HTERT RPE-1 (cell line): Measurements from ENCODE around the gene TMX4.
"Not testable (repeated sequence)": the region's sequence is repeated elsewhere in the genome, so short reads cannot be mapped to it uniquely, and the experiment has no call there.

Experiments used
- in situ Hi-C: fragments of 300-500 bp; cut with MboI; formaldehyde crosslinking; loops from 4 replicates; pipeline ENCODE4 v1.14.3; 2020; ENCODE audit warnings: low sequenced_read_pairs

The TMX4 gene

GRCh38 chr20:8019246-8019997 is at the start of gene TMX4:
Gene TMX4 (minus strand): TSS chr20:8019761. CDS start chr20:8019613, 148 bp downstream.
- in situ Hi-C loops: no loop called here

- in situ Hi-C loops: no loop called here
These were observed 47.5 kb upstream of the TMX4 start for GRCh38 chr20:8067082-8067481.

DNA sequence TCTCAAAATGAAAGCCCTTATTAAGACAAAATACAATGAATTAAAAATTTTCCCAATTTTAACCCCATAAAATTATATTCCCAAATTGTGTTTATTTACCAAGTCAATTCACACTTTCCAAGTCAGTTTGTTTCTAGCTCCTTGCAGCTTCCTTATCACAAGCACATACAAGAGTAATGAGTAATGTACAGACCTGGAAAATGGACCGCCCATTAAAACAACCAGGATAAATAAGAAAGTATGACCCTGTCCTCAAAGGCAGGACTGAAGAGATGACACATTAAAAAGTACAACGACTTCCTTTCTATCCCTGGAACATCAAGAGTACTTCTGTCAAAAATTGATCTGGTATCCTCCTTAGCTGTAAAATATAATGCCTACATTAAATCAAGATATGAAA is 47.1 kb upstream of the TMX4 start:
- in situ Hi-C loops: no loop called here

- in situ Hi-C loops: no loop called here
These were observed 46.1 kb upstream of the TMX4 start for GRCh38 chr20:8065691-8066090.

DNA sequence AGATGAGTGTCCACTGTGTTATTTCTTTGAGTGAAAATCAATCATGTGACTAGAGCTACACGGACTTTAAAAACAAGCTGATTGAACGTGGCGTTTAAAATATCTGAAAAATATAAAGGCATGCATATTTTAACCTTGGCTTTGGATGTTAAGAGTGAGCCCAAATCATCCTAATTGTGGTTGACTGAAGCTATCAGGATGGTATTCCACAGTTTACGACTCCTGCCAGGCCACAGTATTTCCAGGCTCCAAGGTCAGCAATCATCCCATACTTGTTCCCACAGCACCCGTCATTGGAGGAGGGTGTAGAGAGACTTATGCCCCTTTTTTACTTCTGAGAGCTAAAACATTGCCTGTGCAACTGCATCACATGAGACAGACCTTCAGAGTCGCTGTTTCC is 43.2 kb upstream of the TMX4 start:
- in situ Hi-C loops: no loop called here

DNA sequence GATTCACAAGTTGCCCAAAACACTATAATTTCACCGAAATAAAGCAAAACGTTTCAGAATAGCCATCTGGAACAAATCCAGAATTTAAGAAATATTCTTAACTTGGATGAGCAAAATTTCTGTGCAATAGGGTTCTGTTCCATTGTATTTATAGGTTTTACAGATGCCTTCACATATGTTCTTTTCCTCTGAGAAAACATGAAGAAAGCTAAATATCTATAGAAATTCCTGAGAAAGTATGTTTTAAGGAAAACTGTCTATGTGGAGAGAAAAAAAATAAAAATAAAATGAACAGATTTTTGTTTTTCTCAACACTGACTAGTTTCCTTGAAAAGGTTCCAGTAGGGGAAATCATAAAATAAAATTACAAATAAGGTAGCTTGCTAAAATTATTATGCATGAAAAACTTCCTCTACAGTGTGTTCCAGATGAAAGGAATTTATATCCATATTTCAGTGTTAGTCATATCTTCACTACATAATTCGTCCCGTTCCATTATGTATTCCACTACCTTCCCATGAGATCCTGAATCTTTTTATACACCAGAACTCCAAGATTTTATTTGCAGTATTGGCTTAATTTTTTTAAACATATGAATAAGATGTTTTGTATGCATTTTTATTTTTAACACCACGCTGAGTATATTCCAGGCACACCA is 42.4 kb upstream of the TMX4 start:
- in situ Hi-C loops: no loop called here

DNA sequence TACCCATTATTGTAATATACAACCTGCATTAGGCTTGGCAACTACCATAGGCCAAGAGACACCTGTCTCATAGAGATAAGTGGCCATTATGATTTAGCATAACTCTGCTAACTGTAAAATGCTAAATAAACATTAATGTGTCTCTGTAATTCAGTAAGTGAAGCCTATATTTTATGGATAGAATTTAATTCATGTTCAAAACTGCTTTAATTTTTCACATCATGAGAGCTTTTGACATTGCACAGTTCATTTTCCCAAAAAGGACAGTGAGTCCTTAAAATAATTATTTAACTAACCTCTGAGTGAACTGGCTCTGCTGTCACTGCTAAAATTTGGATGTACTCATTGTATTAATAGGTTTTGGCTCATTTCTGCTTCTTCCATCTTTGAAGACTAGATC is 41.4 kb upstream of the TMX4 start:
- in situ Hi-C loops: no loop called here

DNA sequence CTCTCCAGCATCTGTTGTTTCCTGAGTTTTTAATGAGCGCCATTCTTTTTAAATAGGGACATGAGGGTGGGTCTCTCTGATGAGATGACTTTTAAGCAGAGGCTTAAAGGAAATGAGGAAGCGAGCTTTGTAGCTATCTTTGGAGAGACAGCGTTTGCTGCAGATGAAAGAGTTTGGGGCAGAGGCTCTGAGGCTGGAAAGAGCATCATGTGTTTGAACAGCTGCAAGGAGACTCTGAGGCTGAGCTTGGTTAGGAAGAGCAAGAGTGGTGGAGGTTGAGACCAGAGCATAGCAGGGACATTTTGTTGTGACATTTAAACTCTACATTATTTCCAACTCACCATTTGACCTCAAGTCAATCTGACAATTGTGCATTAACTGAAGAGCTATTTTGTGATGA is 38.3 kb upstream of the TMX4 start:
- in situ Hi-C loops: no loop called here

DNA sequence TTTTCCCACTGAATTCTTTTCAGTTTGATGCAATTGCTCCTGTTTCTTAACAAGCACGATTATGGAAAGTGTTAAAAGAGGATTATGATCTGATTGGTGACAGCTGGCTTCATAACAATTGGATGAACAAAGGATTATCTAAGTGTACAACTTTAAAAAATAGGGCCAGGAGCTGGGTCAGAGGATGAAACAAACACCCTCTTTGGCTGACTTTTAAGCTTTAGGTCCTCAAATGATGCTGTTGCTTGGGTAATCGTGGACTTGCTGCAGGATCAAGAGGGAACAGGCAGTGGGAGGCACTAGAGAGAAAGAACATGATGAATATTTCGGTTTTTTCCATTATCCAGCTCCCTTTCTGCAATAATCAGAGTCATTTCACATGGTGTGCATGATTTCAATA is 35.5 kb upstream of the TMX4 start:
- in situ Hi-C loops: no loop called here

GRCh38 chr20:8050157-8050837 is 30.7 kb upstream of the TMX4 start:
- in situ Hi-C loops: no loop called here

GRCh38 chr20:8049310-8049709 is 29.7 kb upstream of the TMX4 start:
- in situ Hi-C loops: no loop called here

DNA sequence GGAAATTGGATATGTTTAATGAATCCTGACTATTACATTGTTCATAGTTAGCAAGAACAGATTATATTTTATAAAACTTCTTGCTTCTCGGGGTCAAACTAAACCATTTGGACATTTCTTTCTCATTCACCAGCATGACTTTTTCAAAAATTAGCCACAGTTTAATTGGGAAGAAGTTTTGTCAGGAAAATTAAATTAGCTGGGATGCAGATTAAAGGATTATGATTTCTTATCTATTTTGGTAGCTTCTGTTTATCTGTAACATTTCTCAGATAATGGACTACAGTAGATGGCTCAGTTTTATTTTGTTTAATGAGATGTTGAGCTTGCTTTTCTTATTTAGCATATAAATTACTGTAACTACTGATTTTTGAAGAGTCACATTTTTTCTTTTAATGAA is 26.4 kb upstream of the TMX4 start:
- in situ Hi-C loops: no loop called here

- in situ Hi-C loops: no loop called here
These were observed 24.2 kb upstream of the TMX4 start for GRCh38 chr20:8043687-8044282.

DNA sequence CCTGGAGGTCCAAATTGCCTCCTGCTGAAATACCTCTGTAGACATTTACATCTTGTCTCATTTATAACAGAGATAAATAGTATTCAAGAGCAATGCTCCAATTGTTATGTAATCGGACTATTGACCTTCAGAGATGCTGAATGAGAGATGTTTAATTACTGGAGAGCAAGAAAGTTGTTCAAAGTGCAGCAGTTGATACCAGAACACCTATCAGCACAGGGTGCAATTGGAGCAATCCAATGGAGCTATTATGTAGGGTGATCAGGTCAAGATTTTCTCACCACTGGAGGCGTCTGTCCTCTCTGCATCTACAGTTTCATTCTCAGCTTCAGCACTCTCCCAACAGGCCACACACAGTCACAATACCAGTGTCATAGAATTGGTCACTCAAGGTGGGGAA is 19.5 kb upstream of the TMX4 start:
- in situ Hi-C loops: no loop called here

DNA sequence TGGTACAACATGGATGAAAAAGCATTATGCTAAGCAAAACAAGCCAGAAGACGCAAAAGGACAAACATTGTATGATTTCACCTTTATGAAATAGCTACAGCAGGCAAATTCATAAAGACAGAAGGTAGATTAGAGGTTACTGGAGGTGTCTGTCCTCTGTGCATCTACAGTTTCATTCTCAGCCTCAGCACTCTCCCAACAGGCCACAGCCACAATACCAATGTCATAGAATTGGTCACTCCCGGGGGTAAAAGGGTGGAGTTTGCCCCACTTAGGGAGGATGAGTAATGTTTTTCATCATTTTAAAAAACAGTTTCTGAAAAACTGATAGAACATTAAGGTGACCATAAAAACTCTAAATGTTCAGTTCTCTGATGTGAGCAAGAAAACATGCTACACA is 17.2 kb upstream of the TMX4 start:
- in situ Hi-C loops: no loop called here

GRCh38 chr20:8033151-8033841 is 13.7 kb upstream of the TMX4 start:
- in situ Hi-C loops: no loop called here

DNA sequence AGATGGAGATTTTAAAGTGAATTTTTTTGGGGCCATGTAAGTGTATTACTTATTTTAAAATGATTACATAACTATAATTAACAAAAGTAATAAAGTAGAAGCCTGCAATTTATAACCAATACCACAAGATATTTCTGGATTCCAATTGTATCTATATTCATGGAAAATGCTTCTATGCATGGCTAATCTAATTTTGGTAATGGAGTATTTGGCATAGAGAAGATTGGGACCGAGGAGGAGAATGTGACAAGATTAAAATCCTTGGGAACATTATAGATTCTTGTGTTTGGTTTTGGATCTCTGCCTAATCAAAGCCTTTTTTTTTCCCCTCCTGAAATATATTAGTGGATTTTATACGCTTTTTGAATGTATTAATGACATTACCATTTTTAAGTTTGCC is 12.9 kb upstream of the TMX4 start:
- in situ Hi-C loops: no loop called here

DNA sequence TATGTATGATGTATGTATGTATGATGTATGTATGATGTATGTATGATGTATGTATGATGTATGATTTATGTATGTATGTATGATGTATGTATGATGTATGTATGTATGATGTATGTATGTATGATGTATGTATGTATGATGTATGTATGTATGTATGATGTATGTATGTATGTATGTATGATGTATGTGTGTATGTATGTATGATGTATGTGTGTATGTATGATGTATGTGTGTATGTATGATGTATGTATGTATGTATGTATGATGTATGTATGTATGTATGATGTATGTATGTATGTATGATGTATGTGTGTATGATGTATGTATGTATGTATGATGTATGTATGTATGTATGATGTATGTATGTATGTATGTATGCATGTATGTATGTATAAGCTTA is 12.0 kb upstream of the TMX4 start:
- in situ Hi-C loops: not testable (repeated sequence)

DNA sequence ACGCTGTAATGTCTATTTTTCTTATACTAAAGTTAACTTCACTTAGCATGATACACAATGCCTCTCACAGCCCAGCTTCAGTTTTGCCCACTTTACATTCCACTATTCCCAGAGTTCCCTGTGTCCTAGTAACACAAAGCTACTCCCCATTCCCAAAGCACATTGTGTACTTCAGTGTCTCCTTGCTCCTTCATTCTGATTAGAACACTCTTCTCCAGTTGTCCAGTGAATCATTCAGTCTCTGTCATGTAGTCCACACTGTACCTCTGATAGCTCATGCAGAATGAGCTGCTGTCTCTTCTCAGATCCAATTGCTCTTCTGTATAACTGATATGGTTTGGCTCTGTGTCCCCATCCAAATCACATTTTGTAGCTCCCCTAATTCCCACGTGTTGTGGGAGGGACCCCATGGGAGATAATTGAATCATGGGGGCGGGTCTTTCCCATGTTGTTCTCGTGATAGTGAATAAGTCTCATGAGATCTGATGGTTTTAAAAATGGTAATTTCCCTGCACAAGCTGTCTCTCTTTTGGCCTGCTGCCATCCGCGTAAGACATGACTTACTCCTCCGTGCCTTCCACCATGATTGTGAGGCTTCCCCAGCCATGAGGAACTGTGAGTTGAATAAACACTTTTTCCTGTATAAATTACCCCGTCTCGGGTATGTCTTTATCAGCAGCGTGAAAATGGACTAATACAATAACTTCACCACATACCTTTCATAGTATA is 2.1 kb upstream of the TMX4 start:
- in situ Hi-C loops: no loop called here

DNA sequence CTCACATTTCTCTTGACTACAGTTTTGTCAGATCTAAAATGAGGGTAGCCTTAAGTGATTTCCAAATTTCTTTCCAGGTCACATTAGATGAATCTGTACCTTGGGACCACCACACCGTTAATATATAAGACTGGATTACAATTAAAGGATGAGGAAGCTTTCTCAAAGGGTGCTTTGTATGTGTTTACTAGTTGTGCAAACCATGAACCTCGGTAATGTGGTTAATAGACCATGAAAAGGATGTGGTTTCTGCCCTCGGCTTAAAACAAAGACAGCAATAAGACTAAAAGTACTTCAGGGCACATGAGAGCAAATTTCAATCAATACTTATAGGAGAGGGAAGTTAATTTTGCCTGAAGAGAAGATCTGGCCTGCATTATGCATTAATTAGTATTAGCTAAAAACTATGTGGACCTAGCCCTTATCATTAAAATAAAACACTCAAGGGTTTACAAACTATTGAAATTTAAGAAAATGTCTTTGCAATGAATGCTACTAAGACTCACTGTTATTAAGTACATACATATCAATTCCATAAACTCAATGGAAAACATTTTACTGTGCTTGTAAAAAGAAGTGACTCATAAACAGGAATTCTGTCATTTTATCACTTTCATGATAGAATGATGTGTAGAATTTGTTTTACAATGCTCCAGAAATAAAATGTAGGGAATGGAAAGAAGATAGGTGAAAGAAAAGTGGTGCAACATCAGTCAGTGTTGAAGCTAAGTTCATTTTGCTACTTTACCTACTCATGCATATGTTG is 936 bp upstream of the TMX4 start:
- in situ Hi-C loops: no loop called here
